ENCODE results near the gene MCHR1.
"Not testable (repeated sequence)": the region's sequence is repeated elsewhere in the genome, so short reads cannot be mapped to it uniquely, and the experiment has no call there.

Gene MCHR1, protein sequence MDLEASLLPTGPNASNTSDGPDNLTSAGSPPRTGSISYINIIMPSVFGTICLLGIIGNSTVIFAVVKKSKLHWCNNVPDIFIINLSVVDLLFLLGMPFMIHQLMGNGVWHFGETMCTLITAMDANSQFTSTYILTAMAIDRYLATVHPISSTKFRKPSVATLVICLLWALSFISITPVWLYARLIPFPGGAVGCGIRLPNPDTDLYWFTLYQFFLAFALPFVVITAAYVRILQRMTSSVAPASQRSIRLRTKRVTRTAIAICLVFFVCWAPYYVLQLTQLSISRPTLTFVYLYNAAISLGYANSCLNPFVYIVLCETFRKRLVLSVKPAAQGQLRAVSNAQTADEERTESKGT

GRCh38 chr22:40679249-40679963, at the start of gene MCHR1:
TSS of gene MCHR1 (plus strand) at chr22:40679484. CDS start at chr22:40679653, 169 bp downstream.
- DNase-seq, result no peak

- DNase-seq, result no peak
These were observed 47.4 kb upstream of the MCHR1 start for GRCh38 chr22:40631925-40632324.

- no peak for DNase-seq
These were observed 46.2 kb upstream of the MCHR1 start for GRCh38 chr22:40633036-40633435.

GRCh38 chr22:40634119-40634903, 45.0 kb upstream of the MCHR1 start:
- no peak for DNase-seq

DNA sequence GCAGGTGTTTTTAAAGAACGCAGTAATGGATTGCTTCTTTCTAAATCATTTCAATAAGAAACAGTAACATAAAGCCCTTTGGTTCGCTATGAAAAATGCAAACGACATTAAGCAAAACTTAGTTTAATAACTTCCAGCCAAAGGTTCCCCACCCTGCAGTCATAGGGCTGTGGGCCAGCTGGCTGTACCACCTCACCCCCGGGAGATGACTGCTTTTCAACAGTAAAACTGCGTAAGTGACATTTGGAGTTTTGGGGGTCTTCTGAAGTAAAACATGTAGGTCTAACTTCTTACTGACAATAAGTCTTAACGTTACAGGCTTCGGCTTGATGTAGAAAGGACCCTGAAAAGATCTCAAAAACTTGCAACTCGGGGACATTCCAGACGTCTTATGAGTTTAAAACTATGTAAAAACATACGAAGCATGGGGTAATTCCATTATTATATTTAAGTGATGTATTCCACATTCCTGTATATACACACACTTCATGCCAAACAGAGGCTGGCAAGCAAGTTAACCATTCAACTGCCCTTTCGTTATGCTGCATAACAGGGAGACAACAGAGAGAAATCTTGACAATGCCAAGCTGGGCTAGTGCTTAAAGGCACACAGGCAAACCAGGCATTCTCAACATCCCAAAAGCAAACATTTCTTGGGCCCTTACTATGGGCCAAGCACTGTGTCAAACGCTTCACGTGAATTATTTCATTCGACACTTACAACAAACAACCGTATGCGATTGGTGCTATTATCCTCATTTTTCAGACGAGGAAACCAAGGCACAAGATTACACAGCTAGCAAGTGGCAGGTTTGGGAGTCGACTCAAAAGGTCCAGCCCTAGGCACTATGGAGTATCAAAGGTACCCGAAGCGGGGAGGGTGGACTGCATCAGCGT, 44.0 kb upstream of the MCHR1 start:
- DNase-seq, result no peak

GRCh38 chr22:40635940-40636379, 43.3 kb upstream of the MCHR1 start:
- DNase-seq, result no peak

GRCh38 chr22:40636380-40637182, 42.7 kb upstream of the MCHR1 start, which contains the start of gene MRTFA:
TSS of gene MRTFA (minus strand) at chr22:40636719.
- peak; percentile 94 for DNase-seq

DNA sequence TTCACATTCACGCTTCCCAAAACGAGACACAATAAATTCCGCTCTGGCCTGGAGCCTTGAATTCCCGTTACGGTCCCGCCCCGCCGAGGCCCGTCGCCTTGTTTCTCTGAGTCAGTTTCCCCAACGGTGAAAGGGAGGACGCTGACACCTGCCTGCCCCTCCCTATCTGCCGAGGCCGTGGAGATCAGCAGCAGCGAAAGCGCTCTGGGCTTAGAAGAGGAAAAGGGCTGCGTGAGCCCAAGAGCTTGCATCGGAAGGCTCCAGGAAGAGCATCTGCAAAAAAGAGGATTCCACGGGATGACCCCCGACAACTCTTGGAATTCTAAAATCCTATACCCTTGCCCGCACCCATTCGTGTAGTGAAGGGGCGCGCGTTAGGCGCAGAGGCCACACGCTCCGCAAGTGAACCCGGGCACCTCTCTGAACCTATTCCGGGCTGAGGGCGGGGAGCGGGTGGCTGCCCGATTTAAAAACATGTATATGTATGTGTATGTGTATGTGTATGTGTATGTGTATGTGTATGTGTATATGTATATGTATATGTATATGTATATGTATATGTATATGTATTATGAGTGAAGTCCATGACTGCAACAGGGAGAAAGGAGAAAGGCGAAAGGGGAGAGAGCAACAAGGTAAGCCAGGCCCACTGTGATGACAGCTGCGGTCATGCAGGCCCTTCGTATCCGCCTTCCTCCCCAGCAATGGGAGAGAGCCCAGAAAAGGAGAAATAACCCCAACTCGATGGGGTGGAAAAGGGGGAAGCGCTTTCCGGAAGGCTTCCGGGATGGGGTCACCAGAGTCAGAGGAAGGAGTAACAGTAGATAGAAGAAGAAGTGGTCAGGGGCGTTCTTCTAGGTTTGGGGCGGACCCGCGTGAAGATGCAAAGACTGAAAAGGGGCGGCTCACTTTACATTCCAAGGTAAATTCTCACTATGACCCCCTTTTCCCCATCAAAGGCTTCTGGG, 41.8 kb upstream of the MCHR1 start:
- DNase-seq, result no peak

DNA sequence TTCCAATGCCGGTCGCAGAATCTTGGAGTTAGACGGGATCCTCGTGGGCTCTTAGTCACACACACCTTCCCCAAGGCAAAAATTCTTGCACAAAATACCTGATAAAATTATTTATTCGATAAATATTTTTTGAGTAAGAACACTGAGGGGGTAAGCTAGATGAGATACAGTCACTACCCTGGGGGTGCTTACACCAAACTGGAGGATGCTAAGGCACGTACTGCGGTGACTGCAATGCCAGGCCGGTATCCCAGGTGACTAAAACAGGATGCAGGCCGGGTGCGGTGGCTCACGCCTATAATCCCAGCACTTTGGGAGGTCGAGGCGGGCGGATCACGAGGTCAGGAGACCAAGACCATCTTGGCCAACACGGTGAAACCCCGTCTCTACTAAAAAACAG, 41.0 kb upstream of the MCHR1 start:
- no peak for DNase-seq

- no peak for DNase-seq
These were observed 38.0 kb upstream of the MCHR1 start for GRCh38 chr22:40641269-40641668.

GRCh38 chr22:40642316-40642715, 37.0 kb upstream of the MCHR1 start:
- no peak for DNase-seq

GRCh38 chr22:40645579-40646197, 33.6 kb upstream of the MCHR1 start:
- no peak for DNase-seq

DNA sequence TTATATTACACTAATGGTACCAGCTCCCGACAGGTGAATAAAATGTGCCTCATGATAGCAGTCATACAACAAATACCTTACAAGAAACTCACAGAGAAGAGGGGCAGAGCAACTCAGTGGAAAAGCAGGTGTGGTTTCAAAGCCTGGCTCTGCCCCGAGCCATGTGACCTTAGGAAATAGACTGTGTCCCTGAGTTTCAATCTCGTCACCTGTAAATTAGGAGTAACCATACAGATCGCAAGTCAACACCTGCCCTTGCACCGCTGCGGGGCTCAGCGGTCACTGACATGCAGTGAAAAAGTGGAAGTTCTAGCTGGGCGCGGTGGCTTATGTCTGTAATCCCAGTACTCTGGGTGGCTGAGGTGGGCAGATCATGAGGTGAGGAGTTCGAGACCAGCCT, 30.9 kb upstream of the MCHR1 start:
- DNase-seq, result no peak

- DNase-seq, result no peak
These were observed 28.2 kb upstream of the MCHR1 start for GRCh38 chr22:40651057-40651456.

- DNase-seq, result peak; percentile 56
These were observed 27.5 kb upstream of the MCHR1 start for GRCh38 chr22:40651563-40652501.

DNA sequence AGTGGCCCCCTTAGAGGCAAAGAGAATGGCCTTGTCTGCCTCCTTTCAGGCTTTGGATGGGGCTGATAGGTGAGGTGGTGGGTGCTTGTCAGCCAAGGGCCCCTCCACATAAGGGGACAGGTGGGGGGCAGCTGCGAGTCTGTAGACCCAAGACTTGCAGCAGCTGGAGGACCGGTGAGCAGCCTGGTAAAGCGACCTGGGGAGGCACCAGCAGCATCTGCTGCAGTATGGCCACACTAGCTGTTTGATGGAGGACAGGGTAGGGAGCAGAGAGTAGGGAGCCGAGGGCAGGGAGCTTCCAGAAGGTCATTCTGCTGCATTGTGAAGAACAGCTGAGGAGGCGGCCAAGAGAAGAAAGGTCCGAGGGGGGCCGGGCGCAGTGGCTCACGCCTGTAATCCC, 25.9 kb upstream of the MCHR1 start:
- no peak for DNase-seq

DNA sequence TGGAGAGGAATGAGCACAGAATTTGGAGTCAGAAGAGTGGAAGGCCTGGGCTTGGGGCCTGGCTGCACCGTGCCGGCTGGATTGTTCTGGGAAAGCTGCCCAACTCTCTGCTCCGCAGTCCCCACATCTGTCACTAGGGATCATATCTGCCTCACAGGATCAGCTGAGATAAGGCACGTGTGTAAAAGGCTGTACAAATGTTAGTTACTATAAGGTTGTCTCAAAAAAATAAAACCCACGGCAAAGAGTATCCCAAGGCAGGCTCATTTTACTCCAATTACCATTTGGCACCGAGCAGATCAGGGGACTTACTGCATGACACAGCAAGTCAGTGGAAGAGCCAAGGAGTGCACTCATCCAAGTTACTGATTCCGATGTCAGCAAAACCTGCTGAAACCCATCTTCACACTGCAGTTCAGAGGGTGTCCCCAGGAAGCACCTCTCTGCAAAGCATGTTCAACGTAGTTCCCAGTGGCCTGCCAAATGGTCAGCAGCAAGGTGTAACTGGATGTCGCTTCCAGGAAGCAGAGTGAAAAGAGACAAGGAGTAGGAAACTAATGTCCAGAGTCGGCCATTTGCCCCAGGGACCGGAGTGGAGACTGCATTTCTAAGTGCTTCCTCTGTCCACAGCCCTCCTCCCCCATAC, 24.6 kb upstream of the MCHR1 start:
- no peak for DNase-seq

GRCh38 chr22:40655941-40656340, 23.3 kb upstream of the MCHR1 start:
- not testable (repeated sequence) for DNase-seq
